Measurements from ENCODE around the gene FNDC1. TPM values are rescaled to one million over a fixed set of nuclear protein-coding genes. Genes with fewer than 3 reads are reported as not detected.

FNDC1 gene
- total and polyA plus RNA-seq, 9 donors, result 0.08 to 7.3 (median 1.1) TPM

GRCh38 chr6:159229651-159230051, 60.5 kb downstream of the FNDC1 start:
- Histone ChIP-seq H3K9me3 (no peaks in the 10 kb centered on the region), H3K27me3 (no peaks in the 10 kb centered on the region), H3K36me3 (no peaks in the 10 kb centered on the region), H3K27ac (no peak overlapping the region), H3K4me1 (ENCODE audit: insufficient read depth) (peaks cover 2% of the 10 kb centered on the region), H3K4me3 (no peak overlapping the region)
- WGBS, 3 donors, result 10 to 25% (median 18%) methylated on average over 8 of the region's 8 CpGs
- intact Hi-C loops (cut with DNase I), result no loop called here
- DNase-seq, result no peak
- no peak for TF ChIP-seq EP300 (IDR thresholded peaks at IDR 0.05)
- TF ChIP-seq POLR2A (IDR thresholded peaks at IDR 0.05), result no peak

GRCh38 chr6:159232106-159232645, 63.0 kb downstream of the FNDC1 start:
- TF ChIP-seq POLR2A (IDR thresholded peaks at IDR 0.05), result no peak
- no peak for TF ChIP-seq EP300 (IDR thresholded peaks at IDR 0.05)
- TF ChIP-seq, protein P1, sequence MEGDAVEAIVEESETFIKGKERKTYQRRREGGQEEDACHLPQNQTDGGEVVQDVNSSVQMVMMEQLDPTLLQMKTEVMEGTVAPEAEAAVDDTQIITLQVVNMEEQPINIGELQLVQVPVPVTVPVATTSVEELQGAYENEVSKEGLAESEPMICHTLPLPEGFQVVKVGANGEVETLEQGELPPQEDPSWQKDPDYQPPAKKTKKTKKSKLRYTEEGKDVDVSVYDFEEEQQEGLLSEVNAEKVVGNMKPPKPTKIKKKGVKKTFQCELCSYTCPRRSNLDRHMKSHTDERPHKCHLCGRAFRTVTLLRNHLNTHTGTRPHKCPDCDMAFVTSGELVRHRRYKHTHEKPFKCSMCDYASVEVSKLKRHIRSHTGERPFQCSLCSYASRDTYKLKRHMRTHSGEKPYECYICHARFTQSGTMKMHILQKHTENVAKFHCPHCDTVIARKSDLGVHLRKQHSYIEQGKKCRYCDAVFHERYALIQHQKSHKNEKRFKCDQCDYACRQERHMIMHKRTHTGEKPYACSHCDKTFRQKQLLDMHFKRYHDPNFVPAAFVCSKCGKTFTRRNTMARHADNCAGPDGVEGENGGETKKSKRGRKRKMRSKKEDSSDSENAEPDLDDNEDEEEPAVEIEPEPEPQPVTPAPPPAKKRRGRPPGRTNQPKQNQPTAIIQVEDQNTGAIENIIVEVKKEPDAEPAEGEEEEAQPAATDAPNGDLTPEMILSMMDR (IDR thresholded peaks at IDR 0.05), result no peak

GRCh38 chr6:159232751-159233150, 63.6 kb downstream of the FNDC1 start:
- TF ChIP-seq, protein P1 (IDR thresholded peaks at IDR 0.05), result no peak
- TF ChIP-seq POLR2A (IDR thresholded peaks at IDR 0.05), result no peak
- TF ChIP-seq EP300 (IDR thresholded peaks at IDR 0.05), result no peak
- intact Hi-C loops (cut with DNase I), result no loop called here
- 95% methylated on average over 23 of the region's 23 CpGs for WGBS, 3 donors
- DNase-seq, result no peak
- H3K4me1 ChIP-seq (ENCODE audit: insufficient read depth), result peaks cover 2% of the 10 kb centered on the region
- no peak overlapping the region for H3K27ac ChIP-seq
- no peaks in the 10 kb centered on the region for H3K27me3 ChIP-seq
- H3K36me3 ChIP-seq, result no peaks in the 10 kb centered on the region
- no peaks in the 10 kb centered on the region for H3K9me3 ChIP-seq
- H3K4me3 ChIP-seq, result no peak overlapping the region

More at GRCh38 chr6:159232106-159232645, 63.0 kb downstream of the FNDC1 start:
- no peaks in the 10 kb centered on the region for H3K9me3 ChIP-seq
- H3K36me3 ChIP-seq, result no peaks in the 10 kb centered on the region
- no peak overlapping the region for H3K4me3 ChIP-seq
- peaks cover 2% of the 10 kb centered on the region for H3K4me1 ChIP-seq (ENCODE audit: insufficient read depth)
- intact Hi-C loops (cut with DNase I), result no loop called here
- DNase-seq, result no peak
- WGBS, 3 donors, result 95 to 97% (median 96%) methylated on average over 38 of the region's 38 CpGs
- no peak overlapping the region for H3K27ac ChIP-seq
- H3K27me3 ChIP-seq, result no peaks in the 10 kb centered on the region

DNA sequence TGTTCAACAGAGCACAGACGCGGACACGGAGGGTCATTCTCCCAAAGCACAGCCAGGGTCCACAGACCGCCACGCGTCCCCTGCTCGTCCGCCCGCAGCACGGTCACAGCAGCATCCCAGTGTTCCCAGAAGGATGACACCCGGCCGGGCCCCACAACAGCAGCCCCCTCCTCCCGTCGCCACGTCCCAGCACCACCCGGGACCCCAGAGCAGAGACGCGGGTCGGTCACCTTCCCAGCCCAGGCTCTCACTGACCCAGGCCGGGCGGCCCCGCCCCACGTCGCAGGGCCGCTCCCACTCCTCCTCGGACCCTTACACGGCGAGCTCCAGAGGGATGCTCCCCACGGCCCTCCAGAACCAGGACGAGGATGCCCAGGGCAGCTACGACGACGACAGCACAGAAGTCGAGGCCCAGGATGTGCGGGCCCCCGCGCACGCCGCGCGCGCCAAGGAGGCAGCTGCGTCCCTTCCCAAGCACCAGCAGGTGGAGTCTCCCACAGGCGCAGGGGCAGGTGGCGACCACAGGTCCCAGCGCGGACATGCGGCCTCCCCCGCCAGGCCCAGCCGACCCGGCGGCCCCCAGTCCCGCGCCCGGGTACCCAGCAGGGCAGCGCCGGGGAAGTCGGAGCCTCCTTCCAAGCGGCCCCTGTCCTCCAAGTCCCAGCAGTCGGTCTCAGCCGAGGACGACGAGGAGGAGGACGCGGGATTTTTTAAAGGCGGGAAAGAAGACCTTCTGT, 64.3 kb downstream of the FNDC1 start:
- H3K4me3 ChIP-seq, result no peak overlapping the region

More for the DNA sequence above, 64.3 kb downstream of the FNDC1 start:
- DNase-seq, result no peak
- Histone ChIP-seq H3K4me1 (ENCODE audit: insufficient read depth) (peaks cover 2% of the 10 kb centered on the region), H3K27me3 (no peaks in the 10 kb centered on the region), H3K9me3 (no peaks in the 10 kb centered on the region), H3K36me3 (no peaks in the 10 kb centered on the region), H3K27ac (no peak overlapping the region)
- intact Hi-C loops (cut with DNase I), result no loop called here
- TF ChIP-seq POLR2A (IDR thresholded peaks at IDR 0.05) (no peak), EP300 (IDR thresholded peaks at IDR 0.05) (no peak)
- TF ChIP-seq, protein P1 (IDR thresholded peaks at IDR 0.05), result no peak
- WGBS, 3 donors, result 34 to 63% (median 42%) methylated on average over 53 to 66 of the region's 66 CpGs

All from ovary (tissue), 9 donors.